ENCODE data around the gene GRIP2. TPM values are rescaled to one million over a fixed set of nuclear protein-coding genes. Genes with fewer than 3 reads are reported as not detected.

Gene GRIP2
- total and polyA plus RNA-seq, 2 donors (not counting 3 experiments of a cell fraction or from before 2014, with no cell fraction given), result not detected

GRCh38 chr3:14570089-14570488 is 29.9 kb upstream of the GRIP2 start:
- DNase-seq (ENCODE audit: low read depth, low spot score) (no peak), FAIRE-seq (no peak)
- dilution Hi-C loops (cut with MboI; ENCODE audit: extremely low pct_ligation_motif_present, low sequenced_read_pairs), result no loop called here
- Histone ChIP-seq H3K9me1 (replicated peaks; ENCODE audit: control insufficient read depth, extremely low read depth, insufficient read depth, low read length) (no peaks in the 10 kb centered on the region), H3K27ac (ENCODE audit: insufficient read depth, low read depth, low read length) (no peak overlapping the region), H4K20me1 (replicated peaks; ENCODE audit: control insufficient read depth, extremely low read depth, insufficient read depth, low read length) (no peaks in the 10 kb centered on the region), H3K79me2 (ENCODE audit: control insufficient read depth, insufficient read depth, low read length) (no peaks in the 10 kb centered on the region), H3K9ac (replicated peaks; ENCODE audit: extremely low read depth, insufficient read depth, low read length) (no peak overlapping the region), H3K27me3 (ENCODE audit: control insufficient read depth in 2 of 2, insufficient read depth in 2 of 2, low read length in 2 of 2) (no peaks in the 10 kb centered on the region), H2AFZ (ENCODE audit: low read depth, low read length) (no peak overlapping the region), H3K9me3 (replicated peaks; ENCODE audit: control insufficient read depth, insufficient read depth, low read length) (no peaks in the 10 kb centered on the region), H3K4me2 (ENCODE audit: insufficient read depth, low read length) (no peak overlapping the region), H3K4me3 (replicated peaks in 1 of 3; ENCODE audit: insufficient read depth in 1 of 3, low read depth in 1 of 3, low read length in 3 of 3) (no peak overlapping the region), H3K36me3 (ENCODE audit: control insufficient read depth in 2 of 2, extremely low read depth in 1 of 2, insufficient read depth in 2 of 2, low read length in 2 of 2) (no peaks in the 10 kb centered on the region), H3K4me1 (ENCODE audit: control insufficient read depth, extremely low read depth, insufficient read depth, low read length) (no peaks in the 10 kb centered on the region)
- CTCF ChIA-PET, result interaction anchor here (1.1 to 1.3 kb wide), 2 partner anchors 21 to 367 kb away, joined by 4 to 5 read pairs; no protein-coding TSS in a partner anchor
- POLR2A ChIA-PET, result no interaction called here
- TF ChIP-seq GATA2 (IDR thresholded peaks at IDR 0.05; ENCODE audit: insufficient read depth, insufficient read length, low read depth, low read length), result no peak
- TF ChIP-seq JUN (IDR thresholded peaks at IDR 0.05; ENCODE audit: borderline replicate concordance, insufficient read depth, insufficient read length, low read depth), result no peak
- intact Hi-C loops (cut with micrococcal nuclease), result no loop called here
- no TSS peak for BruUV-seq (replicated peaks)

- ChIA-PET POLR2A (no interaction called here), CTCF (no interaction called here)
- Histone ChIP-seq H3K9me3 (replicated peaks; ENCODE audit: control insufficient read depth, insufficient read depth, low read length) (no peaks in the 10 kb centered on the region), H4K20me1 (replicated peaks; ENCODE audit: control insufficient read depth, extremely low read depth, insufficient read depth, low read length) (no peaks in the 10 kb centered on the region), H3K79me2 (ENCODE audit: control insufficient read depth, insufficient read depth, low read length) (no peaks in the 10 kb centered on the region), H3K4me1 (ENCODE audit: control insufficient read depth, extremely low read depth, insufficient read depth, low read length) (no peaks in the 10 kb centered on the region), H3K9me1 (replicated peaks; ENCODE audit: control insufficient read depth, extremely low read depth, insufficient read depth, low read length) (no peaks in the 10 kb centered on the region), H3K4me2 (ENCODE audit: insufficient read depth, low read length) (no peak overlapping the region), H3K4me3 (replicated peaks in 1 of 3; ENCODE audit: insufficient read depth in 1 of 3, low read depth in 1 of 3, low read length in 3 of 3) (no peak overlapping the region), H3K27ac (ENCODE audit: insufficient read depth, low read depth, low read length) (no peak overlapping the region), H2AFZ (ENCODE audit: low read depth, low read length) (no peak overlapping the region), H3K27me3 (ENCODE audit: control insufficient read depth in 2 of 2, insufficient read depth in 2 of 2, low read length in 2 of 2) (no peaks in the 10 kb centered on the region), H3K36me3 (ENCODE audit: control insufficient read depth in 2 of 2, extremely low read depth in 1 of 2, insufficient read depth in 2 of 2, low read length in 2 of 2) (no peaks in the 10 kb centered on the region), H3K9ac (replicated peaks; ENCODE audit: extremely low read depth, insufficient read depth, low read length) (no peak overlapping the region)
- TF ChIP-seq GATA2 (IDR thresholded peaks at IDR 0.05; ENCODE audit: insufficient read depth, insufficient read length, low read depth, low read length) (no peak), FOS (IDR thresholded peaks at IDR 0.05; ENCODE audit: borderline replicate concordance, insufficient read depth, low read length) (no peak), POLR2AphosphoS5 (IDR thresholded peaks at IDR 0.05; ENCODE audit: insufficient read depth, low read depth, low read length) (no peak), MYC (IDR thresholded peaks at IDR 0.05; ENCODE audit: low read depth, low read length) (no peak), POLR2A (IDR thresholded peaks at IDR 0.05; ENCODE audit: low read depth, low read length) (no peak), MAX (IDR thresholded peaks at IDR 0.05; ENCODE audit: insufficient read depth, insufficient read length) (no peak), JUN (IDR thresholded peaks at IDR 0.05; ENCODE audit: borderline replicate concordance, insufficient read depth, insufficient read length, low read depth) (no peak), EZH2 (IDR thresholded peaks at IDR 0.05; ENCODE audit: borderline replicate concordance, low read depth, low read length, severe bottlenecking) (no peak), CTCF (IDR thresholded peaks at IDR 0.05; ENCODE audit: extremely low read depth in 1 of 2, insufficient read depth in 1 of 2, low read depth in 1 of 2, low read length in 2 of 2) (no peak)
- FAIRE-seq (no peak), DNase-seq (ENCODE audit: low read depth, low spot score) (no peak)
- intact Hi-C loops (cut with micrococcal nuclease), result no loop called here
- no TSS peak for BruUV-seq (replicated peaks)
- dilution Hi-C loops (cut with MboI; ENCODE audit: extremely low pct_ligation_motif_present, low sequenced_read_pairs), result no loop called here
These were observed 29.4 kb upstream of the GRIP2 start for GRCh38 chr3:14569474-14570000.

Measured in endothelial cell of umbilical vein (primary cell).